ENCODE data around the gene GAB2. TPM values are rescaled to one million over a fixed set of nuclear protein-coding genes. Genes with fewer than 3 reads are reported as not detected.
"Not testable (repeated sequence)": the region's sequence is repeated elsewhere in the genome, so short reads cannot be mapped to it uniquely, and the experiment has no call there.

GAB2 gene
- total RNA-seq, 5 donors from 2014 or later (not counting 1 experiment from before 2014, with no cell fraction given) = 5.4 to 17.2 (median 8.8) TPM

DNA sequence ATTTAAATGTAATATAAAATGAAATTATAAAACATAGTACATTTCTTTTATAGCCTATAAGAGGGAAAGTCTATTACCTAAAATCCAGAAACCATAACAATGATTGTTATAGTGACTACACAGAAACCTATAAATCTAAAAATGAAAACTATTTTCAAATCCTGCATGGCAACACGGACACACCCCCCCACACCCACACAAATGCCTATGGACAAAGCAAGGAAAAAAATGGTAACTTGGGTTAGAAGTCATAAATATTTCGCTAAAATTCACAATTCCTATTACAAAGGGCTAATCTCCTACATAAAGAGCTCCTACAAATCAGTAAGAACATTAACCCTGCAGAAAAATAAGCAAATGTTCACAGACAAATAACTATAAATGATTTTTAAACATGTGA, 56.4 kb downstream of the GAB2 start:
- CTCF ChIA-PET = no interaction called here
- WGBS (ENCODE audit: insufficient coverage) = no CpG with 5 or more reads among the region's 2 CpGs
- no peak for ATAC-seq (replicated peaks in 1 of 4)

DNA sequence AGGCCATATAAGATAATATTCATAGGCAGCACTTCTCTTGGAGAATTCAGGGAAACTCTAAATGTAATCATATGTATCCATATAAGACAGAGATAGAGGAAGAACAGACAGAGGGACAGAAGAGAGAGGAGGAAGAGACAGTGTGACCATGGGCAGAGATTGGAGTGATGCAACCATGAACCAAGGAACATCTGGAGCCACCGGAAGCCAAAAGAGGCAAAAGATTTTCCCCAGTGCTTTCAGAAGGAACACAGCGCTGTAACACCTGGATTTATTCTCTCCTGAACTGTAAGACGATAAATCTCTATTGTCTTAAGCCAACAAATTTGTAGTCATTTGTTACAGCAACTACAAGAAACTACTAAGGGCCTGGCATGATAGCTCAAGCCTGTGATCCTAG, 57.7 kb downstream of the GAB2 start:
- Mint-ChIP-seq H3K9me3 (peaks cover 0 to 8% (median 2%) of the 10 kb centered on the region in 3 donors), H3K27ac (no peak overlapping the region), H3K4me1 (peaks cover 0 to 6% (median 0%) of the 10 kb centered on the region in 3 donors), H3K36me3 (peaks cover 9% of the 10 kb centered on the region), H3K27me3 (peaks cover 0 to 2% of the 10 kb centered on the region in 2 donors), H3K4me3 (no peak overlapping the region)
- ATAC-seq (replicated peaks in 1 of 4) = no peak
- no peak for DNase-seq
- Histone ChIP-seq H3K4me3 (ENCODE audit: control insufficient read depth in 1 of 2, extremely low read depth in 1 of 2, low read length in 1 of 2) (no peak overlapping the region), H3K27ac (ENCODE audit: low read length) (no peak overlapping the region), H3K27me3 (replicated peaks in 1 of 2; ENCODE audit: control insufficient read depth in 2 of 2, extremely low read depth in 1 of 2, insufficient read depth in 2 of 2, low read length in 1 of 2) (no peaks in the 10 kb centered on the region), H3K4me1 (ENCODE audit: control insufficient read depth in 1 of 2, extremely low read depth in 1 of 2, insufficient read depth in 2 of 2, low read length in 2 of 2) (no peaks in the 10 kb centered on the region), H3K9me3 (no peaks in the 10 kb centered on the region), H3K36me3 (ENCODE audit: control insufficient read depth in 2 of 2, extremely low read depth in 1 of 2, insufficient read depth in 1 of 2, low read length in 1 of 2) (no peaks in the 10 kb centered on the region)
- POLR2A ChIA-PET = interaction anchor here (0.5 to 1.0 kb wide), 3 partner anchors 9 to 437 kb away, joined by 3 to 6 read pairs (median 3); no protein-coding TSS in a partner anchor
- WGBS (ENCODE audit: insufficient coverage) = 100% methylated on average over 2 of the region's 3 CpGs
- CTCF ChIA-PET = interaction anchor here in 1 of 2 donors (0.6 kb wide), 1 partner anchor 79 kb away, joined by 3 read pairs; no protein-coding TSS in a partner anchor

More for the DNA sequence above, 56.4 kb downstream of the GAB2 start:
- no peaks in the 10 kb centered on the region for H3K4me1 ChIP-seq (ENCODE audit: control insufficient read depth in 1 of 2, extremely low read depth in 1 of 2, insufficient read depth in 2 of 2, low read length in 2 of 2)
- H3K36me3 ChIP-seq (ENCODE audit: control insufficient read depth in 2 of 2, extremely low read depth in 1 of 2, insufficient read depth in 1 of 2, low read length in 1 of 2) = no peaks in the 10 kb centered on the region
- Mint-ChIP-seq H3K36me3 (peaks cover 9% of the 10 kb centered on the region), H3K27ac (no peak overlapping the region), H3K27me3 (peaks cover 0 to 2% of the 10 kb centered on the region in 2 donors), H3K4me1 (peaks cover 0 to 6% (median 0%) of the 10 kb centered on the region in 3 donors), H3K9me3 (peaks cover 0 to 8% (median 2%) of the 10 kb centered on the region in 3 donors), H3K4me3 (no peak overlapping the region)
- no peak overlapping the region for H3K4me3 ChIP-seq (ENCODE audit: control insufficient read depth in 1 of 2, extremely low read depth in 1 of 2, low read length in 1 of 2)
- POLR2A ChIA-PET = no interaction called here
- no peak overlapping the region for H3K27ac ChIP-seq (ENCODE audit: low read length)
- DNase-seq = no peak
- H3K27me3 ChIP-seq (replicated peaks in 1 of 2; ENCODE audit: control insufficient read depth in 2 of 2, extremely low read depth in 1 of 2, insufficient read depth in 2 of 2, low read length in 1 of 2) = no peaks in the 10 kb centered on the region
- H3K9me3 ChIP-seq = no peaks in the 10 kb centered on the region

- H3K36me3 Mint-ChIP-seq; H3K9me3 Mint-ChIP-seq; H3K4me1 Mint-ChIP-seq; CTCF ChIA-PET; POLR2A ChIA-PET; H3K4me3 Mint-ChIP-seq; H3K27ac Mint-ChIP-seq; H3K27me3 Mint-ChIP-seq; H3K4me1 ChIP-seq (ENCODE audit: control insufficient read depth in 1 of 2, extremely low read depth in 1 of 2, insufficient read depth in 2 of 2, low read length in 2 of 2); DNase-seq; ATAC-seq (replicated peaks in 1 of 4); H3K27me3 ChIP-seq (replicated peaks in 1 of 2; ENCODE audit: control insufficient read depth in 2 of 2, extremely low read depth in 1 of 2, insufficient read depth in 2 of 2, low read length in 1 of 2); H3K9me3 ChIP-seq; H3K36me3 ChIP-seq (ENCODE audit: control insufficient read depth in 2 of 2, extremely low read depth in 1 of 2, insufficient read depth in 1 of 2, low read length in 1 of 2); H3K27ac ChIP-seq (ENCODE audit: low read length); H3K4me3 ChIP-seq (ENCODE audit: control insufficient read depth in 1 of 2, extremely low read depth in 1 of 2, low read length in 1 of 2): not testable (repeated sequence)
- no CpG with 5 or more reads among the region's 3 CpGs for WGBS (ENCODE audit: insufficient coverage)
These were observed 59.7 kb downstream of the GAB2 start for GRCh38 chr11:78357924-78358323.

DNA sequence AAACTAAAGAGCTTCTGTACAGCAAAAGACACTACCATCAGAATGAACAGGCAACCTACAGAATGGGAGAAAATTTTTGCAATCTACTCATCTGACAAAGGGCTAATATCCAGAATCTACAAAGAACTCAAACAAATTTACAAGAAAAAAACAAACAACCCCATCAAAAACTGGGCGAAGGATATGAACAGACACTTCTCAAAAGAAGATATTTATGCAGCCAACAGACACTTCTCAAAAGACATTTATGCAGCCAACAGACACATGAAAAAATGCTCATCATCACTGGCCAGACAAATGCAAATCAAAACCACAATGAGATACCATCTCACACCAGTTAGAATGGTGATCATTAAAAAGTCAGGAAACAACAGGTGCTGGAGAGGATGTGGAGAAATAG, 60.2 kb downstream of the GAB2 start:
- H3K4me1 Mint-ChIP-seq; H3K4me3 ChIP-seq (ENCODE audit: control insufficient read depth in 1 of 2, extremely low read depth in 1 of 2, low read length in 1 of 2); DNase-seq; H3K36me3 ChIP-seq (ENCODE audit: control insufficient read depth in 2 of 2, extremely low read depth in 1 of 2, insufficient read depth in 1 of 2, low read length in 1 of 2); H3K4me1 ChIP-seq (ENCODE audit: control insufficient read depth in 1 of 2, extremely low read depth in 1 of 2, insufficient read depth in 2 of 2, low read length in 2 of 2); POLR2A ChIA-PET; H3K27ac Mint-ChIP-seq; H3K36me3 Mint-ChIP-seq; H3K9me3 ChIP-seq; ATAC-seq (replicated peaks in 1 of 4); CTCF ChIA-PET; H3K9me3 Mint-ChIP-seq; H3K4me3 Mint-ChIP-seq; H3K27ac ChIP-seq (ENCODE audit: low read length); H3K27me3 Mint-ChIP-seq; H3K27me3 ChIP-seq (replicated peaks in 1 of 2; ENCODE audit: control insufficient read depth in 2 of 2, extremely low read depth in 1 of 2, insufficient read depth in 2 of 2, low read length in 1 of 2): not testable (repeated sequence)
- 100% methylated on average over 1 of the region's 1 CpG for WGBS (ENCODE audit: insufficient coverage)

DNA sequence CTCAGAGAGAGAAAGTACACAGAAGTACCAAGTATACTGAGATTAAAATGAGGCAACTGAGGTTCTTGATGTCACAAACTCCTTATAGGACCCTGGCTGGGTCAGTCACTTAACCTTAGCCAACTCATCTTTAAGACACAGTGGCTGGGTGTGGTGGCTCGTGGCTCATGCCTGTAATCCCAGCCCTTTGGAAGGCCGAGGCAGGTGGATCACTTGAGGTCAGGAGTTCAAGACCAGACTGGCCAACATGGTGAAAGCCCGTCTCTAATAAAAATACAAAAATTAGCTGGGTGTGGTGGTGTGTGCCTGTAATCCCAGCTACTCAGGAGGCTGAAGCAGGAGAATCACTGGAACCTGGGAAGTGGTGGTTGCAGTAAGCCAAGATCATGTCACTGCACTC, 61.9 kb downstream of the GAB2 start:
- H3K27me3 Mint-ChIP-seq; H3K9me3 ChIP-seq; H3K36me3 ChIP-seq (ENCODE audit: control insufficient read depth in 2 of 2, extremely low read depth in 1 of 2, insufficient read depth in 1 of 2, low read length in 1 of 2); H3K9me3 Mint-ChIP-seq; H3K27ac ChIP-seq (ENCODE audit: low read length); H3K27ac Mint-ChIP-seq; H3K27me3 ChIP-seq (replicated peaks in 1 of 2; ENCODE audit: control insufficient read depth in 2 of 2, extremely low read depth in 1 of 2, insufficient read depth in 2 of 2, low read length in 1 of 2); H3K4me3 ChIP-seq (ENCODE audit: control insufficient read depth in 1 of 2, extremely low read depth in 1 of 2, low read length in 1 of 2); H3K36me3 Mint-ChIP-seq; H3K4me1 Mint-ChIP-seq; H3K4me3 Mint-ChIP-seq; DNase-seq; H3K4me1 ChIP-seq (ENCODE audit: control insufficient read depth in 1 of 2, extremely low read depth in 1 of 2, insufficient read depth in 2 of 2, low read length in 2 of 2); ATAC-seq (replicated peaks in 1 of 4): not testable (repeated sequence)
- ChIA-PET CTCF (interaction anchor here in 1 of 2 donors (0.6 kb wide), 1 partner anchor 62 kb away, joined by 3 read pairs; no protein-coding TSS in a partner anchor), POLR2A (interaction anchor here in 1 of 2 donors (0.6 kb wide), 1 partner anchor 42 kb away, joined by 3 read pairs; no protein-coding TSS in a partner anchor)
- WGBS (ENCODE audit: insufficient coverage) = 100% methylated on average over 1 of the region's 3 CpGs

DNA sequence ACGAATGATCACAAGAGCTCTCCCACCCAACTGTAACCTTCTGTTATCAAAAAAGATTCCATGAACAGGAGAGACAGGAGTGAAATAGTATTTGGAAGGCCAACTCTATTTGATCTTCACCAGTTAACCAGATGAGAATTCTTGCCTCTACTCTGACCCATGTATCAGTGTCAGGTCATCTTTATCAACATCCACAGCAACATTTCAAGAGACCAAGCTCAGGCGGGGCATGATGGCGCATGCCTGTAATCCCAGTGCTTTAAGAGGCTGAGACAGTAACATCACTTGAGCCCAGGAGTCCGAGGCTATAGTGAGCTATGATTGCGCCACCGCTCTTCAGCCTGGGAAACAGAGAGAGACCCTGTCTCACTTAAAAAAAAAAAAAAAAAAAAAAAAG, 62.3 kb downstream of the GAB2 start:
- Histone ChIP-seq H3K4me1 (ENCODE audit: control insufficient read depth in 1 of 2, extremely low read depth in 1 of 2, insufficient read depth in 2 of 2, low read length in 2 of 2) (no peaks in the 10 kb centered on the region), H3K4me3 (ENCODE audit: control insufficient read depth in 1 of 2, extremely low read depth in 1 of 2, low read length in 1 of 2) (no peak overlapping the region), H3K27ac (ENCODE audit: low read length) (no peak overlapping the region), H3K36me3 (ENCODE audit: control insufficient read depth in 2 of 2, extremely low read depth in 1 of 2, insufficient read depth in 1 of 2, low read length in 1 of 2) (no peaks in the 10 kb centered on the region), H3K27me3 (replicated peaks in 1 of 2; ENCODE audit: control insufficient read depth in 2 of 2, extremely low read depth in 1 of 2, insufficient read depth in 2 of 2, low read length in 1 of 2) (no peaks in the 10 kb centered on the region), H3K9me3 (no peaks in the 10 kb centered on the region)
- H3K27me3 Mint-ChIP-seq = no peaks in the 10 kb centered on the region
- peaks cover 9% of the 10 kb centered on the region for H3K36me3 Mint-ChIP-seq
- H3K27ac Mint-ChIP-seq = no peak overlapping the region
- no peak overlapping the region for H3K4me3 Mint-ChIP-seq
- ATAC-seq (replicated peaks in 1 of 4) (no peak), DNase-seq (no peak)
- CTCF ChIA-PET = interaction anchor here in 1 of 2 donors (0.6 kb wide), 1 partner anchor 62 kb away, joined by 3 read pairs; no protein-coding TSS in a partner anchor
- H3K9me3 Mint-ChIP-seq = peaks cover 0 to 8% (median 2%) of the 10 kb centered on the region in 3 donors
- POLR2A ChIA-PET = interaction anchor here in 1 of 2 donors (0.6 kb wide), 1 partner anchor 41 kb away, joined by 3 read pairs; no protein-coding TSS in a partner anchor
- WGBS (ENCODE audit: insufficient coverage) = 100% methylated on average over 2 of the region's 6 CpGs
- peaks cover 6 to 13% (median 7%) of the 10 kb centered on the region in 3 donors for H3K4me1 Mint-ChIP-seq

All from T-cell (primary cell).